NCI-H1694 (cell line): ENCODE results near the gene KRTAP6-2.

Experiments
- DNase-seq: peaks from one replicate; lab custom pipeline; 2025; lab: John Stamatoyannopoulos, UW

The KRTAP6-2 gene

GRCh38 chr21:30567617-30568016, 31.1 kb downstream of the KRTAP6-2 start:
- DNase-seq, result no peak

GRCh38 chr21:30563630-30564029, 35.1 kb downstream of the KRTAP6-2 start:
- DNase-seq, result no peak

- DNase-seq, result no peak
Measured at GRCh38 chr21:30563072-30563471, 35.6 kb downstream of the KRTAP6-2 start.

- no peak for DNase-seq
Measured at GRCh38 chr21:30561957-30562356, 36.7 kb downstream of the KRTAP6-2 start.

- DNase-seq, result no peak
Measured at GRCh38 chr21:30561264-30561895, 37.3 kb downstream of the KRTAP6-2 start, which contains the start of gene KRTAP19-7. Gene KRTAP19-7 (minus strand): TSS chr21:30561314. CDS start chr21:30561289, 25 bp downstream.

- no peak for DNase-seq
Measured at GRCh38 chr21:30555095-30555494, 43.6 kb downstream of the KRTAP6-2 start.

GRCh38 chr21:30552782-30553181, 45.9 kb downstream of the KRTAP6-2 start:
- no peak for DNase-seq
